ENCODE measurements around the gene HSPA12A.

The HSPA12A gene

DNA sequence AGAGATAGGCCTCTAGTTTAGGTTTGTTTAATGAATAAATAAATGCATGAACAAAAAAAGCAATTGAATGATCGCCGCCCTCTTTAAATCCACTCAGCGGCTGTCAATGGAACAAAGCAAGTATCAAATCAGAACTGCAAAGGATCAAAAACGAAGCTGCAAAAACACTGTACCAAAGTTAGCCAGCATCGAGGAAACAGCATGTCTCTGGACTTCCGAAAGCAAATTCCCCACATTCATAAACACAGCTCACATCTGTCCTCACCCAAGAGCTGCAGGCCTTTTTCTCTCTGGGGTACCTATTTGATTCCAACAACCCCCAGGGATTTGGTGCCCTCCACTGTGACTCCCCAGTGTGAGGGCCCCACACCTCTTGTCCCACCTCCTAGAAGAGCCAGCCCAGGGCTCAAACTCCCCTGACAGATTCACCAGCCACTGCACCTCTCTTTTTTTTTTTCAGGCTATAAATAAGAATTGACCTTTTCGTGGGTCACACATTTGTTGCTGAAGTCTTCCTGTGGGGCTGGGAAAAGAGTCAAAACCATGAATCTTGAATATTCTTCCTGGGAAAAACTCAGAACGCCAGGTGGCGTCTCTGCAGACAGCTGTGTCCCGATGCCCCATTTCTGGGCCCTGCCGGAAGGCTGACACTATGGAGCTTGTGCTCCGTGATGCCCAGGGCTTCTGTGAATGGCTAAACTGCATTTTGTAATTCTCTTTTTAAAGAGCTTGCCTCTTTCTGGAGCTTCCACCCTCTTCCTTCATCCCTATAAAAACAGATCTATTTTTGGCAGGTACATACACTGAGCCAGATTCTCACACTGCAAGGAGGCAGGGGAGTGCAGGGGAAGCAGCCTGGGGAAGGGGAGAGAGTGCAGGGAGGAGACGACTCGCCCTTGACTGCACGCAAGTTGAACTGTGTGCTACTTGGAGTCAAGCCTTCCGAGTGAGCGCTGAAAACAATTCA is 51.7 kb downstream of the HSPA12A start:
- Histone ChIP-seq H3K27ac (ENCODE audit: low read depth, low read length, severe bottlenecking) (no peak overlapping the region), H3K36me3 (ENCODE audit: control insufficient read depth, insufficient read depth, low read length) (no peaks in the 10 kb centered on the region), H3K4me3 (ENCODE audit: extremely low read depth, insufficient read depth, low read length, poor library complexity, severe bottlenecking) (no peak overlapping the region), H3K9me3 (ENCODE audit: control insufficient read depth, low read length) (no peaks in the 10 kb centered on the region), H3K4me1 (ENCODE audit: control insufficient read depth, insufficient read depth, low read length, poor library complexity, severe bottlenecking) (peaks cover 19% of the 10 kb centered on the region)
- 56 to 60% methylated on average over 13 to 15 of the region's 17 CpGs for WGBS, 2 experiments (ENCODE audit: insufficient coverage in 2 of 2)

DNA sequence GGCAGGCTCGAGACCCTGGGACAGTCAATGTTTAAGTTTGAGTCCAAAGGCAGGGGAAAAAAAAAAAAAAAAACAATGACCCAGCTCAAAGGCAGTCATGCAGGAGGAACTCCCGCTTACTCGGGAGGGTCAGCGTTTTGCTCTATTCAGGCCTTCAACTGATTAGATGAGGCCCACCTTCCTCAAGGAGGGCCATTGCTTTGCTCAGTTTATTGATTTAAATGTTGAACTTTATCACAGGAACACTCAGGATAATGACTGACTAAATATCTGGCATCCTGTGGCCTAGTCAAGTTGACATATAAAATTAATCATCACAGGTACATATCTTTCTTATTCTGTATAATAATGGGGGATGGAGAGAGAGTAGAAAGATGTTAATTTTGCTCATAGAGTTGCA is 52.6 kb downstream of the HSPA12A start:
- Histone ChIP-seq H3K9me3 (ENCODE audit: control insufficient read depth, low read length) (no peaks in the 10 kb centered on the region), H3K4me1 (ENCODE audit: control insufficient read depth, insufficient read depth, low read length, poor library complexity, severe bottlenecking) (peaks cover 19% of the 10 kb centered on the region), H3K36me3 (ENCODE audit: control insufficient read depth, insufficient read depth, low read length) (no peaks in the 10 kb centered on the region), H3K4me3 (ENCODE audit: extremely low read depth, insufficient read depth, low read length, poor library complexity, severe bottlenecking) (no peak overlapping the region), H3K27ac (ENCODE audit: low read depth, low read length, severe bottlenecking) (no peak overlapping the region)
- 89 to 93% methylated on average over 2 to 4 of the region's 4 CpGs for WGBS, 2 experiments (ENCODE audit: insufficient coverage in 2 of 2)

DNA sequence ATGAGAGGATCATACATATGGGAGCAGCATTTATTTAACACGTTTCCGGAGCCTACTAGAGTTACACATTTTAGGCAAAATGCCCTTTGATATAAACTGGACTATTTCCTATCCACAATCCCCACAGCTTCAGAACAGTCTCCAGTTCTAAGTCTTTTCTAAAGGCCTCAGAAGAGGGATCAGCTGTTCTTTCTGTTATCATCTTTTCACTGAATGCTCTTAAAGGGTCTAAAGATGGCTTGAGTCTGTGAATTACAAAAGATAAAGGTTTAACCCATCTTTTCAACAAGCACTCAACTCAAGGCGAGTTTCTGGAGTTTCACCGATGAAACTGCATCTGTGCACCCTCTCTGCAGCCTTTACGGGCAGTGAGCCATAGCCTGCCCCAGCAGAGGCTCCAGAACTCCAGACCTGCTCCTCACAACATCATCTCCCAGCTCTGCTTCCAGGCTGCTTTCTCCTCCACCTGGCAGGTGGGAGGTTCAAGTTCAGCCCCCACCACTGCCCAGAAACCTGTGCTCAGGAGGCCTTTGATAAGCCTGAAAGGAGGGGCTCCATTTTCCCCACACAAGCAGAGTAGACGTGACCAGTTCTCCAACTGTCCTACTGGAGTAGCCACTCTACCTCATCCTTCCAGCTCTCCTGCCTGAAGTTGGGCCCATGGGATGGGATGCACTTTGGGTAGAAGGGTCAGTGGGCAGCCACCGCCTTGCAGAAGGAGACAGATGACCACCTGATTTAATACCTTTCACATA is 53.4 kb downstream of the HSPA12A start:
- Histone ChIP-seq H3K36me3 (ENCODE audit: control insufficient read depth, insufficient read depth, low read length) (no peaks in the 10 kb centered on the region), H3K9me3 (ENCODE audit: control insufficient read depth, low read length) (no peaks in the 10 kb centered on the region), H3K27ac (ENCODE audit: low read depth, low read length, severe bottlenecking) (no peak overlapping the region), H3K4me1 (ENCODE audit: control insufficient read depth, insufficient read depth, low read length, poor library complexity, severe bottlenecking) (peaks cover 16% of the 10 kb centered on the region), H3K4me3 (ENCODE audit: extremely low read depth, insufficient read depth, low read length, poor library complexity, severe bottlenecking) (no peak overlapping the region)
- 79 to 81% methylated on average over 3 to 6 of the region's 7 CpGs for WGBS, 2 experiments (ENCODE audit: insufficient coverage in 2 of 2)

DNA sequence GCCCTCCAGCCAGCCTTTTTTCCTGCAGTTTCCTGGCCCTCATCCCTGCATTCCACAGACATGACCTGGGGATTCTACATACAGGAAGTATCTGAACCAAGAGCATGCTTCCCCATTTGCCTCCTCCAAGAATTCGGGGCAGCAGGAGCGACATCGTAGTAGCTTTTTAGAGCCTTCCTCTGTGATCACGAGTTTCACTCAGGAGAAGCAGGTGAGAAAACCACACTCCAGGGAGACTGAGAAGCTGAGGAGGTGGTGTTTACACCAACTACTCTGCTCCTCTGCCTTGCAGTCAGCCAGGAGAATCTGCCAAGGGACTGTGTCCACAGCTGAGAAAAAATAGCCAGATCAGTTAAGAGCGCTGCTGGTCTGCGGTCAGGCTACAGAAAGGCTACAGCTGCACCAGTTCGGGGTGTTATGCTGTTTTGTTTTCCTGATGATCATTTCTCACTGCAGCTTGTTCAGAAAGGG is 54.1 kb downstream of the HSPA12A start:
- H3K9me3 ChIP-seq (ENCODE audit: control insufficient read depth, low read length), result no peaks in the 10 kb centered on the region
- peaks cover 15% of the 10 kb centered on the region for H3K4me1 ChIP-seq (ENCODE audit: control insufficient read depth, insufficient read depth, low read length, poor library complexity, severe bottlenecking)
- H3K27ac ChIP-seq (ENCODE audit: low read depth, low read length, severe bottlenecking), result no peak overlapping the region
- H3K4me3 ChIP-seq (ENCODE audit: extremely low read depth, insufficient read depth, low read length, poor library complexity, severe bottlenecking), result no peak overlapping the region
- no peaks in the 10 kb centered on the region for H3K36me3 ChIP-seq (ENCODE audit: control insufficient read depth, insufficient read depth, low read length)
- WGBS, 2 experiments (ENCODE audit: insufficient coverage in 2 of 2), result 54 to 60% methylated on average over 6 to 7 of the region's 7 CpGs

DNA sequence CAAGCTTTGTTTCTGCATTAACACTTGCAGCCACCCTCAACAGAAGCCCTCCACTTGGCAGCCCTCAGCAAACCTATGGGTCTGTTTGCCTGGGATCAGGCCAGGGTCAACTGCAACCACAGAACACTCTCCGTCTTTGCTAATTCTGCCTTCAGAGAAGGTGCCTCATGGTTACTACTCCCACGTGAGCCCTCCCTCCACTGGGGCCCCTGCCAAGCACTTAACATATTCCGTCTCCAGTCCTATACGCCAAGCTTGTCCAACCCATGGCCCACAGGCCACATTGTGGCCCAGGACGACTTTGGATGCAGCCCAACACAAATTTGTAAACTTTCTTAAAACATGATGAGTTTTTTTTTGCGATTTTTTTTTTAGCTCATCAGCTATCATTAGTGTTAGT is 54.7 kb downstream of the HSPA12A start:
- Histone ChIP-seq H3K36me3 (ENCODE audit: control insufficient read depth, insufficient read depth, low read length) (no peaks in the 10 kb centered on the region), H3K27ac (ENCODE audit: low read depth, low read length, severe bottlenecking) (no peak overlapping the region), H3K9me3 (ENCODE audit: control insufficient read depth, low read length) (no peaks in the 10 kb centered on the region), H3K4me1 (ENCODE audit: control insufficient read depth, insufficient read depth, low read length, poor library complexity, severe bottlenecking) (peaks cover 15% of the 10 kb centered on the region), H3K4me3 (ENCODE audit: extremely low read depth, insufficient read depth, low read length, poor library complexity, severe bottlenecking) (no peak overlapping the region)
- WGBS, 2 experiments (ENCODE audit: insufficient coverage in 2 of 2), result 74% methylated on average over 4 to 5 of the region's 6 CpGs

DNA sequence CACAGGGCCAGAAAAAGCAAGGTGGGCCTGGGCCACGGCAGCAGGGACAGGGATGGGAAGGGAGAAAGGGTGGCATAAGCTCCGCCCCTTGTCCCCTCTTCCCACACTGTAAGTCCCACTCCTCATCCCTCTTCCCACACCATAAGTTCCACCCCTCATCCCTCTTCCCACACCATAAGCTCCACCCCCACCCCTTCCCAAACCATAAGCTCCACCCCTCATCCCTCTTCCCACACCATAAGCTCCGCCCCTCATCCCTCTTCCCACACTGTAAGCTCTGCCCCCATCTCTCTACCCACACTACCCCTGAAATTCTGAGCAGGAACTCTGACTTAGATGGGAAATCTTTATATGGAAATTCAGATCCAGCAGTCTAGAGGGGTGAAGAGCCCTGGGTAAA is 55.7 kb downstream of the HSPA12A start:
- Histone ChIP-seq H3K4me3 (ENCODE audit: extremely low read depth, insufficient read depth, low read length, poor library complexity, severe bottlenecking) (no peak overlapping the region), H3K36me3 (ENCODE audit: control insufficient read depth, insufficient read depth, low read length) (no peaks in the 10 kb centered on the region), H3K9me3 (ENCODE audit: control insufficient read depth, low read length) (no peaks in the 10 kb centered on the region), H3K4me1 (ENCODE audit: control insufficient read depth, insufficient read depth, low read length, poor library complexity, severe bottlenecking) (peaks cover 15% of the 10 kb centered on the region), H3K27ac (ENCODE audit: low read depth, low read length, severe bottlenecking) (no peak overlapping the region)
- 100% methylated on average over 2 of the region's 3 CpGs; no CpG with 5 or more reads in 1 of the 2 experiments for WGBS, 2 experiments (ENCODE audit: insufficient coverage in 2 of 2)

DNA sequence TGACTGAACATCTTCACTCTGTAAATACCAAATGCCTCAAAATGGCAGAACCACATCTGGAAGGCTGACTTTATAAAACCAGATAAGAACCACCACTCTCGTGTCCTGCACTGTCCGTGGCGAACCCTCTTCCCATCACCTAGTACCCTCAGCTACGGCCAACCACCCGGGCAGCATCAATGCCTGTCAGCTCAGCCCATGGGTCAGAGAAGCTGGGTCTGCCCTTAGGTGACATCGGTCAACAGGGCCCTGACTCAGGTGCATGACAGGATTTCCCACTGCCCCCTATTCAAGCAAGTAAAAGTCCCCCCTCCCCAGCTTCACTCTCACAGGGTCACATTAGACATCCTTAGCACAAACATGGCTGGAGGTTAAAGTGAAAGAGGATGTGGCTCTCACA is 56.6 kb downstream of the HSPA12A start:
- no peak overlapping the region for H3K4me3 ChIP-seq (ENCODE audit: extremely low read depth, insufficient read depth, low read length, poor library complexity, severe bottlenecking)
- no peak overlapping the region for H3K27ac ChIP-seq (ENCODE audit: low read depth, low read length, severe bottlenecking)
- H3K36me3 ChIP-seq (ENCODE audit: control insufficient read depth, insufficient read depth, low read length), result no peaks in the 10 kb centered on the region
- H3K4me1 ChIP-seq (ENCODE audit: control insufficient read depth, insufficient read depth, low read length, poor library complexity, severe bottlenecking), result peaks cover 15% of the 10 kb centered on the region
- no peaks in the 10 kb centered on the region for H3K9me3 ChIP-seq (ENCODE audit: control insufficient read depth, low read length)
- 89 to 96% methylated on average over 5 to 6 of the region's 6 CpGs for WGBS, 2 experiments (ENCODE audit: insufficient coverage in 2 of 2)

DNA sequence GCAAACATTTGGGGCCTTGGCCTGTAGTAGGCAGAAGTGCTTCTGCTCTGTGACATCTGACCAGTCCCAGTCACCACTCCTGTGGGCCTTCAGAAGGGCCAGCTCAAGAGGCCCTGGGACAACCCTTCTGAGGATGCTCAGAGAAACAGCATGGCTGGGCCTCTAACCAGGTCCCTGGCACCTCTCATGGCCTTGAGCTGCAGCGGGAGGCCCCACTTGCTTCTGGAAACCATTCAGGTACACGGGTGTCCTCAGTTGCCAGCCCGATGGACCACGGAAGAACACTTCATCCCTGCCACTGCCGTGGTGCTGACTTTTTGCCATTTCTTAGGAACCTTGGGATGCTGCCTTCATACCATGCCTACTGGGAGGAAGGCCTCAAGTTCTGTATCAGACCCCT is 57.6 kb downstream of the HSPA12A start:
- Histone ChIP-seq H3K4me3 (ENCODE audit: extremely low read depth, insufficient read depth, low read length, poor library complexity, severe bottlenecking) (no peak overlapping the region), H3K9me3 (ENCODE audit: control insufficient read depth, low read length) (no peaks in the 10 kb centered on the region), H3K4me1 (ENCODE audit: control insufficient read depth, insufficient read depth, low read length, poor library complexity, severe bottlenecking) (peaks cover 15% of the 10 kb centered on the region), H3K36me3 (ENCODE audit: control insufficient read depth, insufficient read depth, low read length) (no peaks in the 10 kb centered on the region), H3K27ac (ENCODE audit: low read depth, low read length, severe bottlenecking) (no peak overlapping the region)
- WGBS, 2 experiments (ENCODE audit: insufficient coverage in 2 of 2), result 90 to 92% methylated on average over 5 of the region's 5 CpGs

DNA sequence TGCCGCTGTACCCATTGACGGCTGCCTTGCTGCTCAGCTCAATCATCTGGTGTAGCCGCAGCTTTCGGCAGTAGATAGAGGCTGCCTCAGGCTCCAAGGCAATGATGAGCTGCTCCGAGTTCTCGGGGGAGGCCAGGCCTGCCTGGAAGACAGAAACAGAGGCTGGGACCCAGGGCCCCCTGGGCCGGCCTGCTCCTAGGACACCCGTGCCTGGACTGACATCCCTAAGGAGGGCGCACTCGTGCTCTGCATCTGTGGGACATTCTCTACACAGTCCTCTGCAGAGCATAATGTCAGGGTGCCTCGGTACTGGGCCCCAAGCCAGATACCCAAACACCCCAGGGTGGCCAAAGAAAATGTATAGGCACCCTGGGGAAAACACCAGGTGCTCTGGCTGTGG is 58.5 kb downstream of the HSPA12A start:
- Histone ChIP-seq H3K4me3 (ENCODE audit: extremely low read depth, insufficient read depth, low read length, poor library complexity, severe bottlenecking) (no peak overlapping the region), H3K27ac (ENCODE audit: low read depth, low read length, severe bottlenecking) (no peak overlapping the region), H3K4me1 (ENCODE audit: control insufficient read depth, insufficient read depth, low read length, poor library complexity, severe bottlenecking) (peaks cover 11% of the 10 kb centered on the region), H3K36me3 (ENCODE audit: control insufficient read depth, insufficient read depth, low read length) (no peaks in the 10 kb centered on the region), H3K9me3 (ENCODE audit: control insufficient read depth, low read length) (no peaks in the 10 kb centered on the region)
- WGBS, 2 experiments (ENCODE audit: insufficient coverage in 2 of 2), result 91 to 97% methylated on average over 10 to 11 of the region's 11 CpGs

DNA sequence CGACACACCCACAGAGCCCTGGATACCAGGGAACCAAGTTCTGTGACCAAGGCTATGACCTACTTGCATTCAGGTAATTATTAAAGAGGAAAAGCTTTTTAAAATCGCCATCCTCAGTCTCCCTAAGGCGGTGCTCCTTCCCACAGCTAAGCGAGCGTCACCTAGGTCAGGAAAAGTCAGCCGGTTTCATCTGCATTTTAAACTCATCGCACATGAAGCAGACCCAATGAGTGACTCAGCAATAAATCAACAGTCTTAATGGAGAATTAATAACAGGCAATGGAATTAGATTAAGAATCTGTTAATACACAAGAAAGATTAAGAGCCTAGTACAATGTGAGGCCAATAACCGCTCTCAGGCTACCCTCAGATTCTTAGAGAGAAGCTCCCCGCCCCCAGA is 59.2 kb downstream of the HSPA12A start:
- peaks cover 6% of the 10 kb centered on the region for H3K4me1 ChIP-seq (ENCODE audit: control insufficient read depth, insufficient read depth, low read length, poor library complexity, severe bottlenecking)
- H3K27ac ChIP-seq (ENCODE audit: low read depth, low read length, severe bottlenecking), result no peak overlapping the region
- H3K36me3 ChIP-seq (ENCODE audit: control insufficient read depth, insufficient read depth, low read length), result no peaks in the 10 kb centered on the region
- H3K4me3 ChIP-seq (ENCODE audit: extremely low read depth, insufficient read depth, low read length, poor library complexity, severe bottlenecking), result no peak overlapping the region
- WGBS, 2 experiments (ENCODE audit: insufficient coverage in 2 of 2), result 98 to 100% methylated on average over 6 to 7 of the region's 9 CpGs
- no peaks in the 10 kb centered on the region for H3K9me3 ChIP-seq (ENCODE audit: control insufficient read depth, low read length)

All from mesodermal cell (in vitro differentiated cells).